Activated naive CD4-positive, alpha-beta T cell treated with anti-CD3 and anti-CD28 coated beads, Interleukin-2, amount 50 U/mL, for 16 hours (primary cell): ENCODE measurements around the gene CES4A.
"Not testable (repeated sequence)": the region's sequence is repeated elsewhere in the genome, so short reads cannot be mapped to it uniquely, and the experiment has no call there.

ENCODE experiments used
- DNase-seq: peaks from one replicate; pipeline ENCODE4 v3.0.0-alpha.2; 2020

CES4A gene

GRCh38 chr16:67024384-67025209, 36.2 kb downstream of the CES4A start:
- DNase-seq: no peak

GRCh38 chr16:67025210-67025550, 36.8 kb downstream of the CES4A start:
- DNase-seq: no peak

GRCh38 chr16:67026570-67026969, 38.2 kb downstream of the CES4A start:
- DNase-seq: no peak

GRCh38 chr16:67027046-67027445, 38.7 kb downstream of the CES4A start:
- no peak for DNase-seq

- no peak for DNase-seq
Measured at GRCh38 chr16:67028167-67028695, 39.8 kb downstream of the CES4A start.

GRCh38 chr16:67028696-67029253, 40.4 kb downstream of the CES4A start, which contains the start of gene CBFB:
TSS of gene CBFB (plus strand) at chr16:67029149. CDS start at chr16:67029408, 259 bp downstream.
- DNase-seq: peak; percentile 92

GRCh38 chr16:67029254-67030096, 41.1 kb downstream of the CES4A start:
- peak; percentile 61 for DNase-seq

GRCh38 chr16:67030221-67030962, 42.0 kb downstream of the CES4A start:
- no peak for DNase-seq

GRCh38 chr16:67034487-67034886, 46.1 kb downstream of the CES4A start:
- no peak for DNase-seq

- no peak for DNase-seq
Measured at GRCh38 chr16:67035364-67035763, 47.0 kb downstream of the CES4A start.

GRCh38 chr16:67036323-67036741, 47.9 kb downstream of the CES4A start:
- DNase-seq: no peak

- DNase-seq: no peak
Measured at GRCh38 chr16:67039260-67040020, 51.1 kb downstream of the CES4A start.

GRCh38 chr16:67040166-67040565, 51.8 kb downstream of the CES4A start:
- no peak for DNase-seq

GRCh38 chr16:67040906-67041305, 52.5 kb downstream of the CES4A start:
- no peak for DNase-seq

- DNase-seq: not testable (repeated sequence)
Measured at GRCh38 chr16:67041520-67041919, 53.1 kb downstream of the CES4A start.

GRCh38 chr16:67043420-67043819, 55.0 kb downstream of the CES4A start:
- DNase-seq: no peak

GRCh38 chr16:67050796-67051195, 62.4 kb downstream of the CES4A start:
- DNase-seq: no peak

GRCh38 chr16:67052399-67052798, 64.0 kb downstream of the CES4A start:
- no peak for DNase-seq

GRCh38 chr16:67053767-67054334, 65.5 kb downstream of the CES4A start:
- no peak for DNase-seq

- no peak for DNase-seq
Measured at GRCh38 chr16:67054901-67055300, 66.5 kb downstream of the CES4A start.

- no peak for DNase-seq
Measured at GRCh38 chr16:67055712-67056487, 67.5 kb downstream of the CES4A start.
